ENCODE results near the gene LCA5. TPM values are rescaled to one million over a fixed set of nuclear protein-coding genes. Genes with fewer than 3 reads are reported as not detected.
"Not testable (repeated sequence)": the region's sequence is repeated elsewhere in the genome, so short reads cannot be mapped to it uniquely, and the experiment has no call there.

Gene LCA5
- total RNA-seq, 1 experiment from 2014 or later: 2.3 TPM

GRCh38 chr6:79536585-79536953, 661 bp downstream of the LCA5 start:
- H2BK12ac ChIP-seq (ENCODE audit: insufficient read length, low read depth, low read length): no peak overlapping the region
- peak overlapping the region; percentile 69 for H3K9ac ChIP-seq (ENCODE audit: extremely low read depth, insufficient read length, low read length)
- Mint-ChIP-seq H3K36me3 (ENCODE audit: insufficient read depth in 1 of 3, low read depth in 3 of 3) (peaks cover 3 to 8% (median 4%) of the 10 kb centered on the region in 3 experiments; a peak in 4 of 7 replicates), H3K4me1 (peaks cover 4 to 14% of the 10 kb centered on the region in 2 experiments), H3K27me3 (ENCODE audit: low read depth) (peaks cover 1% of the 10 kb centered on the region; the same call in 1 of the 2 replicates), H3K9me3 (no peaks in the 10 kb centered on the region), H3K4me3 (no peak overlapping the region), H3K27ac (no peak overlapping the region)
- H3K23ac ChIP-seq (ENCODE audit: insufficient read length, low read depth, low read length): no peak overlapping the region
- no peak overlapping the region for H3T11ph ChIP-seq (ENCODE audit: low read length)
- H3K79me1 ChIP-seq (ENCODE audit: insufficient read depth, low read depth, low read length, poor library complexity, severe bottlenecking): no peaks in the 10 kb centered on the region
- H2AFZ ChIP-seq (ENCODE audit: low read length): no peak overlapping the region
- H4K8ac ChIP-seq (replicated peaks; ENCODE audit: insufficient read length, low read depth, low read length): no peak overlapping the region
- H3K18ac ChIP-seq (ENCODE audit: insufficient read length, low read depth, low read length): no peak overlapping the region
- no peak overlapping the region for H3K56ac ChIP-seq (ENCODE audit: insufficient read length, low read depth, low read length)
- H3K14ac ChIP-seq (ENCODE audit: insufficient read depth, low read length): peak overlapping the region; percentile 50; the same call in 1 of the 2 replicates
- H4K91ac ChIP-seq (ENCODE audit: insufficient read length, low read depth, low read length): no peak overlapping the region
- no peak for TF ChIP-seq CTCF (conservative IDR thresholded peaks at IDR 0.05)
- H3K27ac ChIP-seq (ENCODE audit: insufficient read length, low read depth, low read length): no peak overlapping the region
- no peak overlapping the region for H2AK5ac ChIP-seq (ENCODE audit: insufficient read length, low read length)
- H4K5ac ChIP-seq (ENCODE audit: insufficient read length, low read depth, low read length): no peak overlapping the region
- H2BK120ac ChIP-seq (ENCODE audit: low read depth, low read length, poor library complexity, severe bottlenecking): no peak overlapping the region
- H3K4ac ChIP-seq (ENCODE audit: low read depth, low read length): no peak overlapping the region
- WGBS (ENCODE audit: extremely low coverage, insufficient read length, low lambda C conversion rate): no CpG with 5 or more reads among the region's 9 CpGs
- DNase-seq: no peak
- H2BK15ac ChIP-seq (ENCODE audit: low read depth, low read length): no peak overlapping the region
- no peaks in the 10 kb centered on the region for H3K9me3 ChIP-seq (ENCODE audit: control insufficient read depth, low read depth, low read length)
- H2BK5ac ChIP-seq (ENCODE audit: insufficient read length, low read length): no peak overlapping the region
- peaks cover 5% of the 10 kb centered on the region for H3K23me2 ChIP-seq (ENCODE audit: insufficient read length, low read depth, low read length, poor library complexity, severe bottlenecking)
- H2BK20ac ChIP-seq (ENCODE audit: low read depth, low read length, poor library complexity, severe bottlenecking): no peak overlapping the region
- no peaks in the 10 kb centered on the region for H3K27me3 ChIP-seq (ENCODE audit: insufficient read depth, low read length)
- H3K79me2 ChIP-seq (ENCODE audit: insufficient read depth, low read length): 0 out of 2 replicates have a peak, but pooled peaks cover 2% of the 10 kb centered on the region
- H3K4me2 ChIP-seq (ENCODE audit: insufficient read depth, insufficient read length, low read length): peak overlapping the region; percentile 71
- peaks cover 4% of the 10 kb centered on the region for H3K4me1 ChIP-seq (ENCODE audit: insufficient read depth, low read length)
- H4K20me1 ChIP-seq (ENCODE audit: control insufficient read depth, insufficient read depth, insufficient read length): no peaks in the 10 kb centered on the region

GRCh38 chr6:79529567-79529966, 7.7 kb downstream of the LCA5 start:
- H3K23ac ChIP-seq (ENCODE audit: insufficient read length, low read depth, low read length); H3K9ac ChIP-seq (ENCODE audit: extremely low read depth, insufficient read length, low read length); H3K27me3 ChIP-seq (ENCODE audit: insufficient read depth, low read length); H3K36me3 Mint-ChIP-seq (ENCODE audit: insufficient read depth in 1 of 3, low read depth in 3 of 3); H2BK120ac ChIP-seq (ENCODE audit: low read depth, low read length, poor library complexity, severe bottlenecking); H4K20me1 ChIP-seq (ENCODE audit: control insufficient read depth, insufficient read depth, insufficient read length); H3K18ac ChIP-seq (ENCODE audit: insufficient read length, low read depth, low read length); H4K5ac ChIP-seq (ENCODE audit: insufficient read length, low read depth, low read length); H3K9me3 Mint-ChIP-seq; H2AFZ ChIP-seq (ENCODE audit: low read length); H2BK20ac ChIP-seq (ENCODE audit: low read depth, low read length, poor library complexity, severe bottlenecking); H2AK5ac ChIP-seq (ENCODE audit: insufficient read length, low read length); H4K8ac ChIP-seq (replicated peaks; ENCODE audit: insufficient read length, low read depth, low read length); H3K27ac Mint-ChIP-seq; H3K4me3 Mint-ChIP-seq; H4K91ac ChIP-seq (ENCODE audit: insufficient read length, low read depth, low read length); H3K27me3 Mint-ChIP-seq (ENCODE audit: low read depth); DNase-seq; H3K23me2 ChIP-seq (ENCODE audit: insufficient read length, low read depth, low read length, poor library complexity, severe bottlenecking); H3K79me1 ChIP-seq (ENCODE audit: insufficient read depth, low read depth, low read length, poor library complexity, severe bottlenecking); H3K9me3 ChIP-seq (ENCODE audit: control insufficient read depth, low read depth, low read length); H3K4me1 ChIP-seq (ENCODE audit: insufficient read depth, low read length); H3T11ph ChIP-seq (ENCODE audit: low read length); H3K56ac ChIP-seq (ENCODE audit: insufficient read length, low read depth, low read length); H3K27ac ChIP-seq (ENCODE audit: insufficient read length, low read depth, low read length); H3K14ac ChIP-seq (ENCODE audit: insufficient read depth, low read length); H3K4ac ChIP-seq (ENCODE audit: low read depth, low read length); H2BK5ac ChIP-seq (ENCODE audit: insufficient read length, low read length); H2BK15ac ChIP-seq (ENCODE audit: low read depth, low read length); H2BK12ac ChIP-seq (ENCODE audit: insufficient read length, low read depth, low read length); H3K4me2 ChIP-seq (ENCODE audit: insufficient read depth, insufficient read length, low read length); H3K79me2 ChIP-seq (ENCODE audit: insufficient read depth, low read length): not testable (repeated sequence)
- H3K4me1 Mint-ChIP-seq: peaks cover 10 to 14% of the 10 kb centered on the region in 2 experiments
- WGBS (ENCODE audit: extremely low coverage, insufficient read length, low lambda C conversion rate): no CpG with 5 or more reads among the region's 4 CpGs
